Measurements from ENCODE around the gene LSAMP. TPM values are rescaled to one million over a fixed set of nuclear protein-coding genes. Genes with fewer than 3 reads are reported as not detected.

The LSAMP gene
- total and polyA plus RNA-seq, 9 of the 15 experiments (the other 6 are each of a cell fraction or from before 2014, with no cell fraction given): 0.09 to 0.11 TPM; not detected in 7

DNA sequence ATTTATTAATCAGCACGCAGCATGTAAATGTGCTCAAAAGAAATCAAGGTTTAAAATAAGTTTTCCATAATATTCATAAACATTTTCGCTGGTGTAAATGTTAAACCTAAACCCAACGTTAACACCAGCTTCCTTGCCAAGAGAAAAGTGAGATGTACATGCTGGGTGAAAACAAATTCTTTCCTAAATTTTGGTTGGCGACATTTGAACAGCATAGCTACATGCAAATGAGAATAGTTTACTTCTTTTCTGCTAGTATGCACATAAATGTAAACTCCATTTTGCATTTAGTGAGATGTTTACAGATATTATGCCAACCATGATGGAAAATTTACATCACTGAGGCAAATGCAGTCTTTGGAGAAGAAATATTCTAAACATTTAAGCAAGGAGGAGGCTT lies 639.8 kb downstream of the LSAMP start:
- Histone ChIP-seq H3K27ac (ENCODE audit: extremely low read depth, low read depth, low read length) (no peak overlapping the region), H3K4me2 (ENCODE audit: insufficient read depth, low read length) (no peak overlapping the region), H3K9ac (ENCODE audit: insufficient read depth in 1 of 2, low read depth in 2 of 2, low read length in 2 of 2) (no peak overlapping the region), H3K9me3 (replicated peaks; ENCODE audit: control insufficient read depth, insufficient read depth, low read depth, low read length) (no peaks in the 10 kb centered on the region), H3K9me1 (ENCODE audit: control insufficient read depth, insufficient read depth, low read length) (no peaks in the 10 kb centered on the region), H3K36me3 (ENCODE audit: control insufficient read depth, insufficient read depth, low read length) (no peaks in the 10 kb centered on the region), H3K4me1 (replicated peaks in 1 of 2; ENCODE audit: control insufficient read depth in 2 of 2, insufficient read depth in 2 of 2, low read length in 2 of 2) (no peaks in the 10 kb centered on the region), H3K27me3 (ENCODE audit: control insufficient read depth in 2 of 2, insufficient read depth in 2 of 2, low read length in 2 of 2) (peaks cover 0 to 3% of the 10 kb centered on the region in 2 experiments; a peak in 2 of 5 replicates), H4K20me1 (replicated peaks; ENCODE audit: control insufficient read depth, insufficient read depth, low read length) (no peaks in the 10 kb centered on the region), H3K4me3 (no peak overlapping the region), H2AFZ (ENCODE audit: low read depth, low read length) (no peak overlapping the region), H3K79me2 (ENCODE audit: control insufficient read depth, insufficient read depth, low read length) (no peaks in the 10 kb centered on the region)
- in situ Hi-C loops (cut with MboI) (no loop called here), intact Hi-C loops (cut with micrococcal nuclease) (no loop called here)
- WGBS (ENCODE audit: insufficient coverage, low coverage, missing lambda C conversion rate): 2% methylated on average over 4 of the region's 4 CpGs
- FAIRE-seq (no peak), DNase-seq (ENCODE audit: extremely low read depth in 1 of 4, low spot score in 3 of 4) (no peak), ATAC-seq (no peak)
- POLR2A ChIA-PET: no interaction called here
- CTCF ChIA-PET (ENCODE audit: low intra/inter-chr PET ratio): no interaction called here
- BruUV-seq (replicated peaks): no TSS peak
- TF ChIP-seq, protein P1, sequence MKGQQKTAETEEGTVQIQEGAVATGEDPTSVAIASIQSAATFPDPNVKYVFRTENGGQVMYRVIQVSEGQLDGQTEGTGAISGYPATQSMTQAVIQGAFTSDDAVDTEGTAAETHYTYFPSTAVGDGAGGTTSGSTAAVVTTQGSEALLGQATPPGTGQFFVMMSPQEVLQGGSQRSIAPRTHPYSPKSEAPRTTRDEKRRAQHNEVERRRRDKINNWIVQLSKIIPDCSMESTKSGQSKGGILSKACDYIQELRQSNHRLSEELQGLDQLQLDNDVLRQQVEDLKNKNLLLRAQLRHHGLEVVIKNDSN (CRISPR knock-in tag; IDR thresholded peaks at IDR 0.05): no peak
- no peak for TF ChIP-seq PPARD (CRISPR knock-in tag; IDR thresholded peaks at IDR 0.05)
- no peak for TF ChIP-seq CREB1 (IDR thresholded peaks at IDR 0.05)
- no peak for TF ChIP-seq CREB1 (CRISPR knock-in tag; IDR thresholded peaks at IDR 0.05)
- TF ChIP-seq SMAD3 (CRISPR knock-in tag; conservative IDR thresholded peaks at IDR 0.05): no peak
- TF ChIP-seq, protein P2, sequence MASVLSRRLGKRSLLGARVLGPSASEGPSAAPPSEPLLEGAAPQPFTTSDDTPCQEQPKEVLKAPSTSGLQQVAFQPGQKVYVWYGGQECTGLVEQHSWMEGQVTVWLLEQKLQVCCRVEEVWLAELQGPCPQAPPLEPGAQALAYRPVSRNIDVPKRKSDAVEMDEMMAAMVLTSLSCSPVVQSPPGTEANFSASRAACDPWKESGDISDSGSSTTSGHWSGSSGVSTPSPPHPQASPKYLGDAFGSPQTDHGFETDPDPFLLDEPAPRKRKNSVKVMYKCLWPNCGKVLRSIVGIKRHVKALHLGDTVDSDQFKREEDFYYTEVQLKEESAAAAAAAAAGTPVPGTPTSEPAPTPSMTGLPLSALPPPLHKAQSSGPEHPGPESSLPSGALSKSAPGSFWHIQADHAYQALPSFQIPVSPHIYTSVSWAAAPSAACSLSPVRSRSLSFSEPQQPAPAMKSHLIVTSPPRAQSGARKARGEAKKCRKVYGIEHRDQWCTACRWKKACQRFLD (CRISPR knock-in tag; IDR thresholded peaks at IDR 0.05): no peak
- no peak for TF ChIP-seq STAG1 (CRISPR knock-in tag; IDR thresholded peaks at IDR 0.05; ENCODE audit: borderline replicate concordance)
- TF ChIP-seq PURB (CRISPR knock-in tag; IDR thresholded peaks at IDR 0.05; ENCODE audit: low read depth): no peak
- TF ChIP-seq, protein P3, sequence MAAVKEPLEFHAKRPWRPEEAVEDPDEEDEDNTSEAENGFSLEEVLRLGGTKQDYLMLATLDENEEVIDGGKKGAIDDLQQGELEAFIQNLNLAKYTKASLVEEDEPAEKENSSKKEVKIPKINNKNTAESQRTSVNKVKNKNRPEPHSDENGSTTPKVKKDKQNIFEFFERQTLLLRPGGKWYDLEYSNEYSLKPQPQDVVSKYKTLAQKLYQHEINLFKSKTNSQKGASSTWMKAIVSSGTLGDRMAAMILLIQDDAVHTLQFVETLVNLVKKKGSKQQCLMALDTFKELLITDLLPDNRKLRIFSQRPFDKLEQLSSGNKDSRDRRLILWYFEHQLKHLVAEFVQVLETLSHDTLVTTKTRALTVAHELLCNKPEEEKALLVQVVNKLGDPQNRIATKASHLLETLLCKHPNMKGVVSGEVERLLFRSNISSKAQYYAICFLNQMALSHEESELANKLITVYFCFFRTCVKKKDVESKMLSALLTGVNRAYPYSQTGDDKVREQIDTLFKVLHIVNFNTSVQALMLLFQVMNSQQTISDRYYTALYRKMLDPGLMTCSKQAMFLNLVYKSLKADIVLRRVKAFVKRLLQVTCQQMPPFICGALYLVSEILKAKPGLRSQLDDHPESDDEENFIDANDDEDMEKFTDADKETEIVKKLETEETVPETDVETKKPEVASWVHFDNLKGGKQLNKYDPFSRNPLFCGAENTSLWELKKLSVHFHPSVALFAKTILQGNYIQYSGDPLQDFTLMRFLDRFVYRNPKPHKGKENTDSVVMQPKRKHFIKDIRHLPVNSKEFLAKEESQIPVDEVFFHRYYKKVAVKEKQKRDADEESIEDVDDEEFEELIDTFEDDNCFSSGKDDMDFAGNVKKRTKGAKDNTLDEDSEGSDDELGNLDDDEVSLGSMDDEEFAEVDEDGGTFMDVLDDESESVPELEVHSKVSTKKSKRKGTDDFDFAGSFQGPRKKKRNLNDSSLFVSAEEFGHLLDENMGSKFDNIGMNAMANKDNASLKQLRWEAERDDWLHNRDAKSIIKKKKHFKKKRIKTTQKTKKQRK (IDR thresholded peaks at IDR 0.05; ENCODE audit: borderline replicate concordance, low read depth, low read length): no peak
- no peak for TF ChIP-seq NBN (IDR thresholded peaks at IDR 0.05; ENCODE audit: low read depth)
- TF ChIP-seq POLR3A (IDR thresholded peaks at IDR 0.05; ENCODE audit: borderline replicate concordance, extremely low read depth, insufficient read depth, insufficient read length): no peak
- TF ChIP-seq, protein P4, sequence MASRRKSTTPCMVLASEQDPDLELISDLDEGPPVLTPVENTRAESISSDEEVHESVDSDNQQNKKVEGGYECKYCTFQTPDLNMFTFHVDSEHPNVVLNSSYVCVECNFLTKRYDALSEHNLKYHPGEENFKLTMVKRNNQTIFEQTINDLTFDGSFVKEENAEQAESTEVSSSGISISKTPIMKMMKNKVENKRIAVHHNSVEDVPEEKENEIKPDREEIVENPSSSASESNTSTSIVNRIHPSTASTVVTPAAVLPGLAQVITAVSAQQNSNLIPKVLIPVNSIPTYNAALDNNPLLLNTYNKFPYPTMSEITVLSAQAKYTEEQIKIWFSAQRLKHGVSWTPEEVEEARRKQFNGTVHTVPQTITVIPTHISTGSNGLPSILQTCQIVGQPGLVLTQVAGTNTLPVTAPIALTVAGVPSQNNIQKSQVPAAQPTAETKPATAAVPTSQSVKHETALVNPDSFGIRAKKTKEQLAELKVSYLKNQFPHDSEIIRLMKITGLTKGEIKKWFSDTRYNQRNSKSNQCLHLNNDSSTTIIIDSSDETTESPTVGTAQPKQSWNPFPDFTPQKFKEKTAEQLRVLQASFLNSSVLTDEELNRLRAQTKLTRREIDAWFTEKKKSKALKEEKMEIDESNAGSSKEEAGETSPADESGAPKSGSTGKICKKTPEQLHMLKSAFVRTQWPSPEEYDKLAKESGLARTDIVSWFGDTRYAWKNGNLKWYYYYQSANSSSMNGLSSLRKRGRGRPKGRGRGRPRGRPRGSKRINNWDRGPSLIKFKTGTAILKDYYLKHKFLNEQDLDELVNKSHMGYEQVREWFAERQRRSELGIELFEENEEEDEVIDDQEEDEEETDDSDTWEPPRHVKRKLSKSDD (conservative IDR thresholded peaks at IDR 0.05; ENCODE audit: low read length): no peak
- no peak for TF ChIP-seq MYNN (IDR thresholded peaks at IDR 0.05)
- no peak for TF ChIP-seq MYNN (CRISPR knock-in tag; IDR thresholded peaks at IDR 0.05)
- TF ChIP-seq IRF2 (CRISPR knock-in tag; IDR thresholded peaks at IDR 0.05): no peak
